ENCODE results near the gene STK32B. TPM values are rescaled to one million over a fixed set of nuclear protein-coding genes. Genes with fewer than 3 reads are reported as not detected.

The STK32B gene
- total and polyA plus RNA-seq, 2 of the 8 experiments (the other 6 are each of a cell fraction or from before 2014, with no cell fraction given): 2.3 to 2.5 TPM

- Histone ChIP-seq H2BK20ac (ENCODE audit: low read length) (no peak overlapping the region), H3K79me2 (ENCODE audit: control insufficient read depth in 1 of 2, insufficient read depth in 2 of 2, low read length in 2 of 2) (no peaks in the 10 kb centered on the region), H3K79me1 (ENCODE audit: low read depth, low read length) (no peaks in the 10 kb centered on the region), H3K23ac (ENCODE audit: insufficient read length) (no peak overlapping the region), H3K18ac (ENCODE audit: extremely low read depth, low read length) (no peak overlapping the region), H2BK15ac (ENCODE audit: low read length) (no peak overlapping the region), H3K9ac (replicated peaks in 1 of 4; ENCODE audit: extremely low read depth in 1 of 4, low read depth in 3 of 4, low read length in 3 of 4) (no peak overlapping the region), H3K27me3 (replicated peaks in 1 of 4; ENCODE audit: control insufficient read depth in 3 of 4, extremely low read depth in 1 of 4, insufficient read depth in 3 of 4, low read length in 3 of 4) (no peaks in the 10 kb centered on the region), H3K4me3 (ENCODE audit: extremely low read depth in 1 of 4, insufficient read depth in 2 of 4, low read depth in 3 of 4, low read length in 4 of 4) (no peak overlapping the region), H4K91ac (replicated peaks; ENCODE audit: insufficient read length, low read length) (no peak overlapping the region), H3K14ac (ENCODE audit: insufficient read length) (no peak overlapping the region), H3K4me2 (ENCODE audit: insufficient read depth in 1 of 2, low read depth in 2 of 2, low read length in 2 of 2) (no peak overlapping the region), H3K4ac (replicated peaks; ENCODE audit: insufficient read length, low read depth, low read length) (no peak overlapping the region), H3K4me1 (replicated peaks in 1 of 4; ENCODE audit: control insufficient read depth in 3 of 4, insufficient read depth in 4 of 4, low read length in 3 of 4) (no peaks in the 10 kb centered on the region), H3K23me2 (ENCODE audit: low read depth, low read length) (no peaks in the 10 kb centered on the region), H3K27ac (ENCODE audit: low read depth, low read length) (no peak overlapping the region), H4K20me1 (replicated peaks in 1 of 2; ENCODE audit: control insufficient read depth in 1 of 2, insufficient read depth in 2 of 2, low read length in 2 of 2) (no peaks in the 10 kb centered on the region), H2BK5ac (ENCODE audit: low read depth, low read length) (no peak overlapping the region), H2BK120ac (replicated peaks; ENCODE audit: low read depth, low read length) (no peak overlapping the region), H2AK5ac (ENCODE audit: low read depth, low read length) (no peak overlapping the region), H3K36me3 (ENCODE audit: control insufficient read depth in 2 of 4, insufficient read depth in 4 of 4, low read length in 3 of 4) (no peaks in the 10 kb centered on the region), H4K5ac (ENCODE audit: insufficient read length, low read depth, low read length) (no peak overlapping the region), H2AFZ (ENCODE audit: low read length) (no peak overlapping the region), H3K56ac (replicated peaks; ENCODE audit: insufficient read length, low read depth, low read length) (no peak overlapping the region), H3K9me3 (ENCODE audit: insufficient read depth in 2 of 2, low read depth in 1 of 2, low read length in 1 of 2) (no peaks in the 10 kb centered on the region), H4K8ac (ENCODE audit: extremely low read depth, insufficient read depth, low read length) (no peak overlapping the region), H2BK12ac (ENCODE audit: low read depth, low read length) (no peak overlapping the region)
- ChIA-PET POLR2A (ENCODE audit: partially characterized antibody) (no interaction called here), CTCF (ENCODE audit: partially characterized antibody) (no interaction called here)
- 80% methylated on average over 3 of the region's 3 CpGs; no CpG with 5 or more reads in 1 of the 2 experiments for WGBS, 2 experiments (ENCODE audit: extremely low coverage in 1 of 2, insufficient coverage in 1 of 2, insufficient read length in 1 of 2, insufficient replicate concordance in 2 of 2, low coverage in 1 of 2, low lambda C conversion rate in 2 of 2, missing lambda C conversion rate in 1 of 2)
- FAIRE-seq (no peak), DNase-seq (ENCODE audit: low read depth in 1 of 2, low spot score in 2 of 2) (no peak)
- no peak for TF ChIP-seq CREB1 (IDR thresholded peaks at IDR 0.05)
- TF ChIP-seq E2F6 (IDR thresholded peaks at IDR 0.05): no peak
- no peak for TF ChIP-seq KDM1A (IDR thresholded peaks at IDR 0.05; ENCODE audit: borderline replicate concordance, low read length)
- no peak for TF ChIP-seq SAP30 (IDR thresholded peaks at IDR 0.05; ENCODE audit: insufficient read depth, insufficient replicate concordance, low read length)
- no peak for TF ChIP-seq MAX (IDR thresholded peaks at IDR 0.05)
- no peak for TF ChIP-seq MAFK (IDR thresholded peaks at IDR 0.05; ENCODE audit: low read depth, low read length)
- no peak for TF ChIP-seq GTF2F1 (IDR thresholded peaks at IDR 0.05; ENCODE audit: borderline replicate concordance, low read depth, low read length)
- TF ChIP-seq EP300 (IDR thresholded peaks at IDR 0.05; ENCODE audit: borderline replicate concordance in 1 of 2, low read depth in 2 of 2, low read length in 2 of 2): no peak
- no peak for TF ChIP-seq HDAC6 (IDR thresholded peaks at IDR 0.05; ENCODE audit: low read depth, low read length)
- no peak for TF ChIP-seq CBX8 (IDR thresholded peaks at IDR 0.05; ENCODE audit: borderline replicate concordance, low read depth, low read length)
- TF ChIP-seq TEAD4 (IDR thresholded peaks at IDR 0.05; ENCODE audit: low read depth, low read length): no peak
- TF ChIP-seq BRCA1 (IDR thresholded peaks at IDR 0.05; ENCODE audit: low read depth, low read length): no peak
- no peak for TF ChIP-seq TAF7 (optimal IDR thresholded peaks at IDR 0.05; ENCODE audit: borderline replicate concordance, low read depth, low read length)
Observed at GRCh38 chr4:5009796-5010195, 41.5 kb upstream of the STK32B start.

Data from H1 (cell line).